Measurements from ENCODE around the gene ALDH1A1.

Gene ALDH1A1

DNA sequence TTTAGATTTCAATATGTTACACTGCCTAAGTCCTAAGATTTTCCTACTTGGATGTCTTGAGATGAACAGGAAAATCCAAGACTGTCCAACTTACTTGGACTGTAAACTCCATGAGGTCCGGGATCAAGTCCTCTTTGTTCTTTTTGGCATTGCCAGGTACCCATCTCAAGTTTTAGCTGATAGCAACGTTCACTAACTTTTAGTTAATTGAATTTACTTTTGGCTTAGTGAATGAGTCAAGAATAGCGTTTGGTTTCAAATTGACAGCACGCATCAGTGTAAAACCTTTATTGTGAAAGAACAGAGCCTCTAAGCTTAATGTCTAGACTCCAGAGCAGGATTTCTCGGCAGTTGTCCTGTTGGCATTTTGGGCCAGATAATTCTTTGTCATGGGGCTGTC is 37.2 kb downstream of the ALDH1A1 start:
- ATAC-seq (ENCODE audit: low read depth) (no peak), DNase-seq (ENCODE audit: low spot score) (no peak)
- Histone ChIP-seq H3K4me1 (ENCODE audit: insufficient read depth, poor library complexity, severe bottlenecking) (no peaks in the 10 kb centered on the region), H3K36me3 (ENCODE audit: low read depth) (no peaks in the 10 kb centered on the region), H3K27me3 (ENCODE audit: insufficient read depth, poor library complexity, severe bottlenecking) (no peaks in the 10 kb centered on the region), H3K9me3 (ENCODE audit: severe bottlenecking) (no peaks in the 10 kb centered on the region), H3K27ac (ENCODE audit: poor library complexity, severe bottlenecking) (no peak overlapping the region), H3K4me3 (ENCODE audit: severe bottlenecking) (no peak overlapping the region)
- TF ChIP-seq, protein P1, sequence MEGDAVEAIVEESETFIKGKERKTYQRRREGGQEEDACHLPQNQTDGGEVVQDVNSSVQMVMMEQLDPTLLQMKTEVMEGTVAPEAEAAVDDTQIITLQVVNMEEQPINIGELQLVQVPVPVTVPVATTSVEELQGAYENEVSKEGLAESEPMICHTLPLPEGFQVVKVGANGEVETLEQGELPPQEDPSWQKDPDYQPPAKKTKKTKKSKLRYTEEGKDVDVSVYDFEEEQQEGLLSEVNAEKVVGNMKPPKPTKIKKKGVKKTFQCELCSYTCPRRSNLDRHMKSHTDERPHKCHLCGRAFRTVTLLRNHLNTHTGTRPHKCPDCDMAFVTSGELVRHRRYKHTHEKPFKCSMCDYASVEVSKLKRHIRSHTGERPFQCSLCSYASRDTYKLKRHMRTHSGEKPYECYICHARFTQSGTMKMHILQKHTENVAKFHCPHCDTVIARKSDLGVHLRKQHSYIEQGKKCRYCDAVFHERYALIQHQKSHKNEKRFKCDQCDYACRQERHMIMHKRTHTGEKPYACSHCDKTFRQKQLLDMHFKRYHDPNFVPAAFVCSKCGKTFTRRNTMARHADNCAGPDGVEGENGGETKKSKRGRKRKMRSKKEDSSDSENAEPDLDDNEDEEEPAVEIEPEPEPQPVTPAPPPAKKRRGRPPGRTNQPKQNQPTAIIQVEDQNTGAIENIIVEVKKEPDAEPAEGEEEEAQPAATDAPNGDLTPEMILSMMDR (IDR thresholded peaks at IDR 0.05; ENCODE audit: poor library complexity, severe bottlenecking), result no peak

DNA sequence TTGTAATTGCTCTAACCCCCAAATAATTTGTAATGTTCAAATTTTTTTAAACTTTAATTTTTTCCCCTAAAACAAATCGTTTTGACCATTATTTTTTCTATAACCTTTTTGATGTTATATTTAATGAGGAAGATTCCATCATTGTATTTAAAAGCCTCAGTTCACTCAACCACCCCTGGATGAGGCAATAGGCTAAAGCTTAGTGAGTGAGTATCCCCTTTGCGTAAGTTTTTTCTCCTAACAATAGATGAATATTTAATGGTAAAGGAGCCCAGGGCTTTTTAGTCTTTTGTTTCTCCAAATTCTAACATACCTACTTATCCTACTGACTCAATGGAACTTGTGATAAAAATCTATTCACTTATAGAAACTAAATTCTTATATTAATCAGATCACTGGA is 38.1 kb downstream of the ALDH1A1 start:
- H3K9me3 ChIP-seq (ENCODE audit: severe bottlenecking), result no peaks in the 10 kb centered on the region
- DNase-seq (ENCODE audit: low spot score) (no peak), ATAC-seq (ENCODE audit: low read depth) (no peak)
- no peak overlapping the region for H3K4me3 ChIP-seq (ENCODE audit: severe bottlenecking)
- H3K27ac ChIP-seq (ENCODE audit: poor library complexity, severe bottlenecking), result no peak overlapping the region
- TF ChIP-seq, protein P1 (IDR thresholded peaks at IDR 0.05; ENCODE audit: poor library complexity, severe bottlenecking), result no peak
- H3K36me3 ChIP-seq (ENCODE audit: low read depth), result no peaks in the 10 kb centered on the region
- no peaks in the 10 kb centered on the region for H3K4me1 ChIP-seq (ENCODE audit: insufficient read depth, poor library complexity, severe bottlenecking)
- no peaks in the 10 kb centered on the region for H3K27me3 ChIP-seq (ENCODE audit: insufficient read depth, poor library complexity, severe bottlenecking)

DNA sequence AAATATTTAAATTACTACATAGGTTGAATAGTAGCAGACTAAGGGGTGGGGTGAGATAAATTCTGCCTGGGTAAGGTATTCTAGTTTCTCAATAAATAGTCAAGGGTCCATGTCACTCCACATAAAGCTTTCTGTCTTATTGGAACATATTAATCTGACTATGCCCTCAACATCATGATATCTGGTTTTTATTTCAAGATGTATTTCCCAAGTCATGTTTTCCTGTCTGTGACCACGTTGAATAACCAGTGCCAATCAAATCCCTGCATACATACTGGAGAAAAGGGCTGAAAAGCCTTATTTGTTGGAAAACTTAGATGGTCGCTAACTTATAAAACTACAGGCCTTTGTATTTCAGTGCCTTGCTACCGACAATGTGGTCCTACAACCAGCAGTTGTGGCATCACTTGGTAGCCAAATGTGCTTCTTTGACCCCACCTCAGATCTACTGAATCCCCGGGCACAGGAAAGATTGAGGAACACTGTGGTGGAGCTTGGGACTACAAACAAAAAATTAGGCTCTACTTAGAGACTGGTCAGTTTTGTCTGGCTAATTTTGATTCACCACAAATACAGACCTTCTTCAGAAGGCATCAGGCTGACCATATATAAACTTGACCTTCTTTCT is 39.4 kb downstream of the ALDH1A1 start:
- TF ChIP-seq, protein P1 (IDR thresholded peaks at IDR 0.05; ENCODE audit: poor library complexity, severe bottlenecking), result no peak
- no peaks in the 10 kb centered on the region for H3K4me1 ChIP-seq (ENCODE audit: insufficient read depth, poor library complexity, severe bottlenecking)
- ATAC-seq (ENCODE audit: low read depth), result no peak
- no peak overlapping the region for H3K4me3 ChIP-seq (ENCODE audit: severe bottlenecking)
- no peaks in the 10 kb centered on the region for H3K36me3 ChIP-seq (ENCODE audit: low read depth)
- H3K27ac ChIP-seq (ENCODE audit: poor library complexity, severe bottlenecking), result no peak overlapping the region
- DNase-seq (ENCODE audit: low spot score), result no peak
- H3K9me3 ChIP-seq (ENCODE audit: severe bottlenecking), result no peaks in the 10 kb centered on the region
- no peaks in the 10 kb centered on the region for H3K27me3 ChIP-seq (ENCODE audit: insufficient read depth, poor library complexity, severe bottlenecking)

DNA sequence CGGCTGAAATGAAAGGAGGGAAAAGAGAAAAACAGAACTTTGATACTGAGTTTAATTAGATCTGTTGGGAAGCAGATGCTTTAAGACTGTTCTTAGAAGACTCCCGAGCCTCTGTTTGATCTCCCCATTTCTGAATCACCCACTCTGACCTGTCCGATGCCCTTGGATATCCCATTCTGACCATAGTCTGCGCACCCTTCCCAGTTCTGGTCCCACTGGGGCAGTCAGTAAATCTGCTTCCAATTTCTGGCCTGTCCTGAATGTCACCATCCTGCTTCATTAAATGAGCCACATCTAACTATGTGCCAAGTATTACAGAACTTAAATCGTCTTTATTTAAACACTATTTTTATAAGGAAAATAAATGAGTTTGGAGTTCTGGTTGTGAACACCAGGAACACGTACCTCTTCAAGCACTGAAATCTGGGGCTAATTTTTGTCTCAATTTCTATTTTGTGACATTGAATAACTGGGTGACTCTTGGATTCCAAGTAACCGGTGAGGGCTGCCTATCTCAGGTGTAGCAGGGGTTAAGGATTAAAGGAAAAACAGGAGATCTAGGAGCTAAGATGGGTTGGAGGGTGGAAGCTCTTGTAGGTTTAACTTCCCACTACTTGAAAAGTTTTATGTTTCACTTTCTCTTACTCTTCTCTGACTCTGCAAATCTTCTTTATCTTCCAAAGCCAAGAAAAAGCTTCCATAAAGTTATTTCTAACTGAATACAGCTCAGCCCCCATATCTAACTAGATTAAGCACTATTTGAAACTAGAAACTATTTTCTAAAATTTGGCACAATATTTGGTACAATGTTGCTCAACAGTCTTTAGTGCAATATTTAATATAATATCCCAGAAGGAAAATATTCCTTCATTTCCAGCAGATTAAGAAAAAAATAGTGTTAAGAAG is 40.1 kb downstream of the ALDH1A1 start:
- DNase-seq (ENCODE audit: low spot score) (no peak), ATAC-seq (ENCODE audit: low read depth) (no peak)
- TF ChIP-seq, protein P1 (IDR thresholded peaks at IDR 0.05; ENCODE audit: poor library complexity, severe bottlenecking), result no peak
- no peaks in the 10 kb centered on the region for H3K4me1 ChIP-seq (ENCODE audit: insufficient read depth, poor library complexity, severe bottlenecking)
- H3K9me3 ChIP-seq (ENCODE audit: severe bottlenecking), result no peaks in the 10 kb centered on the region
- no peak overlapping the region for H3K4me3 ChIP-seq (ENCODE audit: severe bottlenecking)
- H3K27me3 ChIP-seq (ENCODE audit: insufficient read depth, poor library complexity, severe bottlenecking), result no peaks in the 10 kb centered on the region
- no peaks in the 10 kb centered on the region for H3K36me3 ChIP-seq (ENCODE audit: low read depth)
- no peak overlapping the region for H3K27ac ChIP-seq (ENCODE audit: poor library complexity, severe bottlenecking)

DNA sequence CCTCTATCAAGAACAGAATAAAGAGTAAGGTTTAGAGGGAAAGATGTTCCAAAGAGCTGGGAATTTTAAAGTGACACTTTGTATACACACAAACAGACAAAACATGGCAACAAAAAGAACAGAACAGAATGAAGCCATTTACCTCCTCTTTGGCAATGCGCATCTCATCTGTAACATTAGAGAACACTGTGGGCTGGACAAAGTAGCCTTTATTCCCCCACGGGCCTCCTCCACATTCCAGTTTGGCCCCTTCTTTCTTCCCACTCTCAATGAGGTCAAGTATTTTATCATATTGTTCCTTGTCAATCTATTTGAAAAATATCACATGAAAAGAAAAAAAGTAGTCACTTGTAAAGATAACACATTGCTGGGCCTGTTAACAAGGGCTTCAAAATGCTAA is 41.0 kb downstream of the ALDH1A1 start:
- no peaks in the 10 kb centered on the region for H3K27me3 ChIP-seq (ENCODE audit: insufficient read depth, poor library complexity, severe bottlenecking)
- TF ChIP-seq, protein P1 (IDR thresholded peaks at IDR 0.05; ENCODE audit: poor library complexity, severe bottlenecking), result no peak
- ATAC-seq (ENCODE audit: low read depth) (no peak), DNase-seq (ENCODE audit: low spot score) (no peak)
- H3K9me3 ChIP-seq (ENCODE audit: severe bottlenecking), result no peaks in the 10 kb centered on the region
- no peak overlapping the region for H3K27ac ChIP-seq (ENCODE audit: poor library complexity, severe bottlenecking)
- no peak overlapping the region for H3K4me3 ChIP-seq (ENCODE audit: severe bottlenecking)
- no peaks in the 10 kb centered on the region for H3K4me1 ChIP-seq (ENCODE audit: insufficient read depth, poor library complexity, severe bottlenecking)
- H3K36me3 ChIP-seq (ENCODE audit: low read depth), result no peaks in the 10 kb centered on the region

Measured in RWPE2 (cell line).